ENCODE results near the gene NOP53. TPM values are rescaled to one million over a fixed set of nuclear protein-coding genes. Genes with fewer than 3 reads are reported as not detected.
A peak's percentile ranks its signal among the peaks of the same experiment; 100 is the strongest.

NOP53 gene
- total and polyA plus RNA-seq, 2 of the 4 experiments (the other 2 are of a cell fraction) = 59.5 to 83.2 TPM

DNA sequence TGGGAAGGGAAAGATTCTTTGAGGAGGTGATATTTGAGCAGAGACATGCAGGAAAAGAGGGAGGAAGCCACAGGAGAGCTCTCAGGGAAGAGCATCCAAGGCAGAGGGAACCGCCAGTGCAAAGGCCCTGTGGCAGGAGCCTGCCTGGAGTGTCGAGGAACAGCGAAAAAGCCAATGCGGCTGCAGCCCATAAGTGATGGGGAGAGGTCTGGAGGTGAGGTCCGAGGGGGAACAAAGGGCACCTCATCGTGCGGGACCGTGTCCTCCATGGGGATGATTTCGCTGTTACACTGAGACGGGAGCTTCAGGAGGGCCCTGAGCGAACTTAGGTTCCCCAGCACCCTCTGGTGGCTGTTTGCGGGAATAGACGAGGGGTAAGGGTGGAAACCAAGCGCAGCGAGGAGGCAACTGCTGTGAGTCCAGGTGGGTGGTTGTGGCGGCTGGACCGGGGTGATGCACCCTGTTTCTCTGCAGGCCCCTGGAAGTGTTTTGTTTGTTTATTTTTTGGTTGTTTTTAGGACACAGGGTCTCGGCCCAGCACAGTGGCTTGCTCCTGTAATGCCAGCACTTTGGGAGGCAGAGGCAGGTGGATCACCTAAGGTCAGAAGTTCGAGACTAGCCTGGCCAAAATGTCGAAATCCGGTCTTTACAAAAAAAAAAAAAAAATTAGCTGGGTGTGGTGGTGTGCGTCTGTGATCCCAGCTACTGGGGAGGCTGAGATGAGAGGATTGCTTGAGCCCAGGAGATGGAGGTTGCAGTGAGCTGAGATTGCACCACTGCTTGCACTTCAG lies 38.0 kb upstream of the NOP53 start (continued):
- TF ChIP-seq USF2 (IDR thresholded peaks at IDR 0.05; ENCODE audit: low read depth, low read length) = no peak
- peak; percentile 92 for TF ChIP-seq SMC3 (IDR thresholded peaks at IDR 0.05; ENCODE audit: low read depth, low read length)

GRCh38 chr19:47711652-47712242 lies 33.6 kb upstream of the NOP53 start:
- no peak overlapping the region for H2AK9ac ChIP-seq (replicated peaks; ENCODE audit: low read depth, low read length, poor library complexity)
- H3K56ac ChIP-seq (ENCODE audit: extremely low read depth, insufficient read depth, low read length) = no peak overlapping the region
- no peak overlapping the region for H2BK120ac ChIP-seq (ENCODE audit: low read depth, low read length)
- ATAC-seq (ENCODE audit: low read depth) = no peak
- dilution Hi-C loops (cut with HindIII; ENCODE audit: low sequenced_read_pairs, unreplicated experiment) = no loop called here
- DNase-seq = no peak
- peaks cover 18% of the 10 kb centered on the region for H3K36me3 ChIP-seq (ENCODE audit: control insufficient read depth, insufficient read depth, low read length)
- H3K4me3 ChIP-seq (ENCODE audit: insufficient read depth, low read depth, low read length) = no peak overlapping the region
- intact Hi-C loops (cut with micrococcal nuclease) = no loop called here
- no peak overlapping the region for H2AFZ ChIP-seq (replicated peaks; ENCODE audit: low read length, poor library complexity)
- ChIA-PET CTCF (interaction anchor here (1.6 to 3.0 kb wide), 2 partner anchors 8 to 32 kb away, joined by 4 to 16 read pairs; no protein-coding TSS in a partner anchor), POLR2A (ENCODE audit: unreplicated experiment) (no interaction called here)
- no peak overlapping the region for H2BK15ac ChIP-seq (ENCODE audit: low read depth, low read length)
- H2AK5ac ChIP-seq (ENCODE audit: low read depth, low read length) = peak overlapping the region; percentile 43
- no peak overlapping the region for H4K5ac ChIP-seq (ENCODE audit: low read depth, low read length)
- H2BK5ac ChIP-seq (ENCODE audit: low read depth, low read length, poor library complexity, severe bottlenecking) = no peak overlapping the region
- no peak overlapping the region for H4K91ac ChIP-seq (ENCODE audit: insufficient read depth, low read depth, low read length)
- in situ Hi-C loops (cut with MboI; ENCODE audit: low sequenced_read_pairs) = loop anchor here (5.0 to 25.0 kb wide), 2 partner anchors 36 to 424 kb away; partner anchors contain the start of gene NOP53
- WGBS, 2 experiments (ENCODE audit: extremely low coverage in 2 of 2, insufficient read length in 1 of 2) = 100% methylated on average over 1 of the region's 8 CpGs; no CpG with 5 or more reads in 1 of the 2 experiments
- H3K4ac ChIP-seq (ENCODE audit: low read depth, low read length) = no peak overlapping the region
- H3K23ac ChIP-seq (ENCODE audit: low read depth, low read length) = 0 out of 2 replicates have a peak overlapping the region, but pooled peaks have one; percentile 79
- H4K20me1 ChIP-seq (ENCODE audit: insufficient read depth, low read length) = peaks cover 32% of the 10 kb centered on the region
- H3K27me3 ChIP-seq (ENCODE audit: control insufficient read depth, insufficient read depth, low read length) = no peaks in the 10 kb centered on the region
- peaks cover 13% of the 10 kb centered on the region for H3K9me1 ChIP-seq (ENCODE audit: insufficient read depth, low read length)
- H3K4me1 ChIP-seq (ENCODE audit: control insufficient read depth, insufficient read depth, low read length) = peaks cover 8% of the 10 kb centered on the region
- no peak overlapping the region for H3K14ac ChIP-seq (replicated peaks; ENCODE audit: low read depth, low read length)
- no peak overlapping the region for H3K18ac ChIP-seq (ENCODE audit: low read depth, low read length)
- no peak overlapping the region for H4K8ac ChIP-seq (ENCODE audit: low read depth in 2 of 2, low read length in 2 of 2)
- H3K4me2 ChIP-seq (ENCODE audit: low read depth, low read length) = no peak overlapping the region
- no peaks in the 10 kb centered on the region for H3K9me3 ChIP-seq (ENCODE audit: control insufficient read depth, insufficient read depth, low read length)
- BruUV-seq (replicated peaks) = no TSS peak
- H2BK20ac ChIP-seq (ENCODE audit: low read depth, low read length) = no peak overlapping the region
- no peak overlapping the region for H3K27ac ChIP-seq (ENCODE audit: insufficient read depth, low read length)
- H3K9ac ChIP-seq (ENCODE audit: low read depth, low read length) = no peak overlapping the region
- H3K79me1 ChIP-seq (ENCODE audit: low read depth in 1 of 2, low read length in 2 of 2) = peaks cover 0 to 31% of the 10 kb centered on the region in 2 experiments; a peak in 3 of 4 replicates
- no peak for TF ChIP-seq SMC3 (IDR thresholded peaks at IDR 0.05; ENCODE audit: low read depth, low read length)
- no peak for TF ChIP-seq ELK1 (IDR thresholded peaks at IDR 0.05; ENCODE audit: borderline replicate concordance, low read depth, low read length)
- TF ChIP-seq RCOR1 (IDR thresholded peaks at IDR 0.05; ENCODE audit: insufficient replicate concordance, low read length) = no peak
- TF ChIP-seq MAFK (IDR thresholded peaks at IDR 0.05; ENCODE audit: low read depth, low read length) = no peak
- no peak for TF ChIP-seq CTCF (conservative IDR thresholded peaks at IDR 0.05; ENCODE audit: low read depth, low read length)
- TF ChIP-seq FOS (IDR thresholded peaks at IDR 0.05; ENCODE audit: low read depth, low read length) = no peak
- TF ChIP-seq NFE2L2 (IDR thresholded peaks at IDR 0.05; ENCODE audit: low read depth, low read length) = no peak
- no peak for TF ChIP-seq CEBPB (IDR thresholded peaks at IDR 0.05; ENCODE audit: low read depth, low read length)
- TF ChIP-seq CHD1 (IDR thresholded peaks at IDR 0.05; ENCODE audit: low read depth, low read length) = no peak
- no peak for TF ChIP-seq BHLHE40 (IDR thresholded peaks at IDR 0.05; ENCODE audit: low read depth, low read length)

Measured in IMR-90 (cell line).